HEK293T (cell line): ENCODE results near the gene ATP6V1G1.
"Not testable (repeated sequence)": the region's sequence is repeated elsewhere in the genome, so short reads cannot be mapped to it uniquely, and the experiment has no call there.

ENCODE experiments used
- CTCF ChIA-PET: fragments of 350-600 bp; formaldehyde crosslinking; extraction: SDS; loops from one replicate; lab custom pipeline; 2021; ENCODE audit warnings: antibody characterized with exemption, inconsistent platforms; lab: Yijun Ruan, JAX
- POLR2A ChIA-PET: fragments of 350-600 bp; formaldehyde crosslinking; extraction: SDS; loops from one replicate; lab custom pipeline; 2020; ENCODE audit warnings: antibody characterized with exemption, inconsistent platforms; lab: Yijun Ruan, JAX
- DNase-seq: peaks from one replicate; pipeline ENCODE4 v3.0.0; 2012; ENCODE audit warnings: mixed read lengths; ENCODE audit errors: extremely low spot score
- ARNT ChIP-seq: fragments of 450-650 bp; IDR thresholded peaks from 2 replicates; pipeline ENCODE4 v1.6.1; 2017; ENCODE audit warnings: mild to moderate bottlenecking
- BHLHE40 ChIP-seq: fragments of 450-650 bp; IDR thresholded peaks from 2 replicates; pipeline ENCODE4 v1.6.1; 2016; ENCODE audit warnings: mild to moderate bottlenecking, moderate library complexity, borderline replicate concordance
- CTBP1 ChIP-seq: fragments of 450-650 bp; IDR thresholded peaks from 2 replicates; pipeline ENCODE4 v1.6.1; 2016; ENCODE audit warnings: borderline replicate concordance
- ELF4 ChIP-seq: fragments of 450-650 bp; IDR thresholded peaks from 2 replicates; pipeline ENCODE4 v1.6.1; 2017; ENCODE audit warnings: antibody characterized with exemption
- FOXA1 ChIP-seq: fragments of 450-650 bp; IDR thresholded peaks from 2 replicates; pipeline ENCODE4 v1.6.1; 2016; ENCODE audit warnings: mild to moderate bottlenecking
- FOXK2 ChIP-seq: fragments of 450-650 bp; IDR thresholded peaks from 2 replicates; pipeline ENCODE4 v1.6.1; 2016; ENCODE audit warnings: mild to moderate bottlenecking
- FOXM1 ChIP-seq: fragments of 450-650 bp; IDR thresholded peaks from 2 replicates; pipeline ENCODE4 v1.6.1; 2017; ENCODE audit warnings: mild to moderate bottlenecking, borderline replicate concordance
- HDGF ChIP-seq: fragments of 450-650 bp; IDR thresholded peaks from 2 replicates; pipeline ENCODE4 v1.6.1; 2017; ENCODE audit warnings: antibody characterized with exemption, borderline replicate concordance
- L3MBTL2 ChIP-seq: fragments of 450-650 bp; conservative IDR thresholded peaks from 2 replicates; pipeline ENCODE4 v1.6.1; 2016; ENCODE audit warnings: mild to moderate bottlenecking
- LEF1 ChIP-seq: fragments of 450-650 bp; IDR thresholded peaks from 2 replicates; pipeline ENCODE4 v1.6.1; 2017; ENCODE audit warnings: mild to moderate bottlenecking, borderline replicate concordance
- NFRKB ChIP-seq: fragments of 450-650 bp; IDR thresholded peaks from 2 replicates; pipeline ENCODE4 v1.6.1; 2016; ENCODE audit warnings: mild to moderate bottlenecking, moderate library complexity
- SP1 ChIP-seq: fragments of 450-650 bp; IDR thresholded peaks from 2 replicates; pipeline ENCODE4 v1.6.1; 2017
- SUZ12 ChIP-seq: fragments of 450-650 bp; IDR thresholded peaks from 2 replicates; pipeline ENCODE4 v1.6.1; 2016; ENCODE audit warnings: mild to moderate bottlenecking
- TARDBP ChIP-seq: fragments of 450-650 bp; IDR thresholded peaks from 2 replicates; pipeline ENCODE4 v1.6.1; 2016
- ZNF384 ChIP-seq: fragments of 450-650 bp; IDR thresholded peaks from 2 replicates; pipeline ENCODE4 v1.6.1; 2016
- TF ChIP-seq, protein P1 (sequence below): fragments of 450-650 bp; IDR thresholded peaks from 2 replicates; pipeline ENCODE4 v1.6.1; 2016

ATP6V1G1 gene

DNA sequence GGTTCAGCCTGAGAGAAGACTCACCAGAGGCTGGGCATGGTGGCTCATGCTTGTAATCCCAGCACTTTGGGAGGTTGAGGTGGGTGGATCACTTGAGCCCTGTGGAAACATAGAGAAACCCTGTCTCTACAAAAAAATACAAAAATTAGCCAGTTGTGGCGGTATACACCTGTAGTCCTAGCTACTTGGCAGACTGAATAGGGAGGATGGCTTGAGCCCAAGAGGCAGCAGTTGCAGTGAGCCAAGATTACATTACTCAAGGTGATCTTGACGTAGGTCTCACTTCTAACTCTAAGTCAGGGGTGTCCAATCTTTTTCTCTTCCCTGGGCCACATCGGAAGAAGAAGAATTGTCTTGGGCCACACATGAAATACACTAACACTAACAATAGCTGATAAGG lies 16.2 kb upstream of the ATP6V1G1 start:
- ChIA-PET POLR2A (interaction anchor here (1.4 kb wide), 1 partner anchor 17 kb away, joined by 7 read pairs; the partner anchor contains the start of gene ATP6V1G1), CTCF (no interaction called here)
- TF ChIP-seq CTBP1, result no peak
- TF ChIP-seq BHLHE40, result no peak
- no peak for TF ChIP-seq NFRKB
- TF ChIP-seq FOXK2, result no peak
- TF ChIP-seq, protein P1, sequence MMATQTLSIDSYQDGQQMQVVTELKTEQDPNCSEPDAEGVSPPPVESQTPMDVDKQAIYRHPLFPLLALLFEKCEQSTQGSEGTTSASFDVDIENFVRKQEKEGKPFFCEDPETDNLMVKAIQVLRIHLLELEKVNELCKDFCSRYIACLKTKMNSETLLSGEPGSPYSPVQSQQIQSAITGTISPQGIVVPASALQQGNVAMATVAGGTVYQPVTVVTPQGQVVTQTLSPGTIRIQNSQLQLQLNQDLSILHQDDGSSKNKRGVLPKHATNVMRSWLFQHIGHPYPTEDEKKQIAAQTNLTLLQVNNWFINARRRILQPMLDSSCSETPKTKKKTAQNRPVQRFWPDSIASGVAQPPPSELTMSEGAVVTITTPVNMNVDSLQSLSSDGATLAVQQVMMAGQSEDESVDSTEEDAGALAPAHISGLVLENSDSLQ, result no peak
- TF ChIP-seq SP1, result no peak
- TF ChIP-seq HDGF, result no peak
- TF ChIP-seq LEF1, result no peak
- no peak for TF ChIP-seq ELF4
- no peak for TF ChIP-seq TARDBP
- TF ChIP-seq ARNT, result no peak
- no peak for DNase-seq

DNA sequence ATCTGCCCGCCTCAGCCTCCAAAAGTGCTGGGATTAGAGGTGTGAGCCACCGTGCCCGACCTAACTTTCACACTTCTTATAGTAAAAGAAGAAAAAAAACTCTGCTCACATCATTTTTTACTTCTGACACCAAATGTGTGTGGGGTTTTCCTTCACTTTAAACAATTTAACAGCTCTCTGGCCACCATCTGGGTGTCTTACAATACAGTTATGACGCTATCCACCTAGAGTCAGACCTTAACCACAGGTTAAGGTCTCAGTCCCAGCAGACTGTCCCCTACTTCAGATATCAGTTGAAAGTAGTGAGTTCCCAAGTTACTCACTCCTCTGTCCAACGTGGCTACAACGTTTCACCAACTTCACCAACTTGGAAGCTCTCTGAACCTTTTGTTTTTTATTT lies 15.4 kb upstream of the ATP6V1G1 start:
- ChIA-PET CTCF (no interaction called here), POLR2A (interaction anchor here (1.4 kb wide), 1 partner anchor 16 kb away, joined by 7 read pairs; the partner anchor contains the start of gene ATP6V1G1)
- DNase-seq, result no peak
- TF ChIP-seq TARDBP (no peak), FOXM1 (no peak), CTBP1 (no peak), BHLHE40 (no peak), ELF4 (no peak), LEF1 (no peak), SP1 (no peak), SUZ12 (no peak), L3MBTL2 (no peak), ZNF384 (no peak)
- TF ChIP-seq, protein P1, result no peak

GRCh38 chr9:114574438-114574837 lies 13.1 kb upstream of the ATP6V1G1 start:
- no peak for DNase-seq
- TF ChIP-seq ARNT, result no peak
- no peak for TF ChIP-seq LEF1
- TF ChIP-seq CTBP1, result no peak
- no peak for TF ChIP-seq ELF4
- no peak for TF ChIP-seq TARDBP
- TF ChIP-seq FOXM1, result no peak
- TF ChIP-seq SP1, result no peak
- TF ChIP-seq BHLHE40, result no peak
- TF ChIP-seq FOXA1, result no peak
- TF ChIP-seq NFRKB, result no peak
- TF ChIP-seq, protein P1, result no peak
- no peak for TF ChIP-seq HDGF
- TF ChIP-seq L3MBTL2, result no peak
- TF ChIP-seq FOXK2, result no peak
- no peak for TF ChIP-seq ZNF384
- CTCF ChIA-PET, result no interaction called here
- POLR2A ChIA-PET, result interaction anchor here (4.9 kb wide), 1 partner anchor 13 kb away, joined by 28 read pairs; the partner anchor contains the start of gene ATP6V1G1

GRCh38 chr9:114576779-114577178 lies 10.8 kb upstream of the ATP6V1G1 start:
- CTCF ChIA-PET, DNase-seq: not testable (repeated sequence)
- POLR2A ChIA-PET, result interaction anchor here (4.9 kb wide), 1 partner anchor 11 kb away, joined by 28 read pairs; the partner anchor contains the start of gene ATP6V1G1

- CTCF ChIA-PET, DNase-seq: not testable (repeated sequence)
- POLR2A ChIA-PET, result interaction anchor here (4.9 kb wide), 1 partner anchor 9 kb away, joined by 28 read pairs; the partner anchor contains the start of gene ATP6V1G1
Measured at GRCh38 chr9:114578134-114578533, 9.4 kb upstream of the ATP6V1G1 start.

DNA sequence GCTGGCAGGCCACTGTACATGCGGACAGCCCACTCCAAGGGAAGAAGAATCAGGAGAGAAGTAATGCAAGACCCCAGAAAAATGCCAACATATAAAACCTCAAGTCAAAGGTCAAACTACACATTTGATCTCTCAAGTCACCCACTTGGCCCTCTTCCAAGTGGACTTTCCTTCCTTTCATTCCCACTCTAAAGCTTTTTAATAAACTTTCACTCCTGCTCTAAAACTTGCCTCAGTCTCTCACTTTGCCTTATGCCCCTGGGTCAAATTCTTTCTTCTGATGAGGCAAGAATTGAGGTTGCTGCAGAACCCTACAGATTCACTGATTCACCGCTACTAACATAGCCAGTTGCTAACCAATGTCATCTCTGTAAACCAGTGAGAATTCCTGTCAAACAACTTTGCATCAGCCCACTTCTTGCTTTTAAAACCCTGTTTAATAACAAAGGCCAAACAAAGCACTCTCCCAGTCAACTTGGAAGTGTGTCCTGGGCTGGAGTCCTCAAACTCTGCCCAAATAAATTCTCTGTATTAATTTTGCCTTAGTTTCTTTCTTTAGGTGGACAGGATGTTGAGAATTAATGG lies 6.9 kb upstream of the ATP6V1G1 start:
- TF ChIP-seq BHLHE40 (no peak), L3MBTL2 (no peak), CTBP1 (no peak), LEF1 (no peak), FOXK2 (no peak), FOXM1 (no peak), FOXA1 (no peak), TARDBP (no peak), NFRKB (no peak), ELF4 (no peak), SUZ12 (no peak), SP1 (no peak), ARNT (no peak), ZNF384 (no peak), HDGF (no peak)
- TF ChIP-seq, protein P1, result no peak
- ChIA-PET CTCF (no interaction called here), POLR2A (no interaction called here)
- no peak for DNase-seq
